Mesothelial cell of epicardium (in vitro differentiated cells): ENCODE data around the gene CAPN12. TPM values are rescaled to one million over a fixed set of nuclear protein-coding genes. Genes with fewer than 3 reads are reported as not detected.
A peak's percentile ranks its signal among the peaks of the same experiment; 100 is the strongest.

ENCODE experiments used
- DNase-seq, 2 experiments: peaks; one replicate each; pipeline ENCODE4 v3.0.0; 2021; ENCODE audit warnings: low spot score in 2 of 2; ENCODE audit not compliant: unreplicated experiment in 2 of 2
- H3K27ac Mint-ChIP-seq: 2 replicates; pipeline ENCODE4 v1.8.0; 2021; ENCODE audit warnings: mixed read lengths
- H3K27me3 Mint-ChIP-seq: 2 replicates; pipeline ENCODE4 v1.8.0; 2021; ENCODE audit warnings: low read depth, mixed read lengths
- H3K36me3 Mint-ChIP-seq: 2 replicates; pipeline ENCODE4 v1.8.0; 2021; ENCODE audit warnings: mixed read lengths
- H3K4me1 Mint-ChIP-seq: 2 replicates; pipeline ENCODE4 v1.8.0; 2021; ENCODE audit warnings: mixed read lengths
- H3K4me3 Mint-ChIP-seq: 2 replicates; pipeline ENCODE4 v1.8.0; 2021; ENCODE audit warnings: mild to moderate bottlenecking, moderate library complexity, mixed read lengths
- H3K9me3 Mint-ChIP-seq: 2 replicates; pipeline ENCODE4 v1.8.0; 2021; ENCODE audit warnings: mixed read lengths
- total RNA-seq: library from RNA; stranded (reverse); gene quantifications from 3 replicates; pipeline ENCODE4 v1.2.1, GENCODE V29; 2021
- TF ChIP-seq, protein P1 (sequence below): fragments of 200-600 bp; sonication (generic); IDR thresholded peaks from one replicate; pipeline ENCODE4 v1.5.0; 2021; ENCODE audit warnings: antibody characterized with exemption; ENCODE audit not compliant: unreplicated experiment

The CAPN12 gene
- total RNA-seq, 1 donor from 2014 or later, result 6.7 TPM

DNA sequence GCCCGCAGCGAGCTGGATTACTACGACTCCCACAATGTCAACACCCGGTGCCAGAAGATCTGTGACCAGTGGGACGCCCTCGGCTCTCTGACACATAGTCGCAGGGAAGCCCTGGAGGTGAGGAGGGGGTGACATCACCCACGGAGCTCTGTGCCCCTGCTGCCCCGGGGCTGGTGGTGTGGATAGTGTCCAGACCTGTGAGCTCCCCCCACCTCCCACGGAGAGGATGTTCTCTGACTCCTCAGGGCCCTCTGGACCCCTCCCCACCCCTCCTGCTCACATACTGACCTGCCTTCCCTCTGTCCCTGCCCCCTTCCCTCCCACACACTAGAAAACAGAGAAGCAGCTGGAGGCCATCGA, 20.7 kb downstream of the CAPN12 start:
- TF ChIP-seq, protein P1, sequence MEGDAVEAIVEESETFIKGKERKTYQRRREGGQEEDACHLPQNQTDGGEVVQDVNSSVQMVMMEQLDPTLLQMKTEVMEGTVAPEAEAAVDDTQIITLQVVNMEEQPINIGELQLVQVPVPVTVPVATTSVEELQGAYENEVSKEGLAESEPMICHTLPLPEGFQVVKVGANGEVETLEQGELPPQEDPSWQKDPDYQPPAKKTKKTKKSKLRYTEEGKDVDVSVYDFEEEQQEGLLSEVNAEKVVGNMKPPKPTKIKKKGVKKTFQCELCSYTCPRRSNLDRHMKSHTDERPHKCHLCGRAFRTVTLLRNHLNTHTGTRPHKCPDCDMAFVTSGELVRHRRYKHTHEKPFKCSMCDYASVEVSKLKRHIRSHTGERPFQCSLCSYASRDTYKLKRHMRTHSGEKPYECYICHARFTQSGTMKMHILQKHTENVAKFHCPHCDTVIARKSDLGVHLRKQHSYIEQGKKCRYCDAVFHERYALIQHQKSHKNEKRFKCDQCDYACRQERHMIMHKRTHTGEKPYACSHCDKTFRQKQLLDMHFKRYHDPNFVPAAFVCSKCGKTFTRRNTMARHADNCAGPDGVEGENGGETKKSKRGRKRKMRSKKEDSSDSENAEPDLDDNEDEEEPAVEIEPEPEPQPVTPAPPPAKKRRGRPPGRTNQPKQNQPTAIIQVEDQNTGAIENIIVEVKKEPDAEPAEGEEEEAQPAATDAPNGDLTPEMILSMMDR, result no peak
- Mint-ChIP-seq H3K27me3 (no peaks in the 10 kb centered on the region), H3K4me1 (peaks cover 9% of the 10 kb centered on the region), H3K36me3 (peaks cover 5% of the 10 kb centered on the region), H3K9me3 (no peaks in the 10 kb centered on the region), H3K27ac (no peak overlapping the region), H3K4me3 (no peak overlapping the region)
- DNase-seq, result no peak

DNA sequence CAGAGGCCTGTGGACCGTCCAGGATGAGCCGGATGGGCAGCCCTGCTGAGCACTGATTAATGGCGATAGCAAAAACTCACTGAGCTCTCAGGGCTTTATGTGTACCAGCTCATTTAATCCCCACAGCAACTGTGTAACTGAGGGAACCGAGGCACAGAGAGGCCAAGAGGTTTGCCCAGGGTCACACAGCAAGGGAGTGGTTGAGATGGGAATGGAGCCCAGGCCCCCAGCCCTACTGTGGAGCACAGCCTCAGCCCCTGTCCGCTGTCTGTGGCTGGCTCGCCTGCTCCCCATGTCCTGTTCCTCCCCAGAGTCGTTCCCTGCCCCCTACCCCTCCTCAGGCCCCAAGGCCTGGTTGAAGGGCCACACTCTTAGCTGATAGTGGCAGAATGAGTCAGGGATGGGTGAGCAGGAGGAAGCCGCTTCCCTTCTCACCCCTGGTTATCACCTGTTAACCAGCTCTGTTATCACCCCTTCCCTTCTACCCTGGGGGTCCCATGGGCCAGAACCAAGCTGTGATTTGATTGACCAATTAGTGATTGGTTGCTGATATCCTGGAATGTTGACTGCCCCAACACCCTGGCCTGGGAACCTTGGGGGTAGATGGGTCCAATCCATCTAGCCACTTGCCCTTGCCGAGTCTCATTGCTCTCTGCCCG, 21.2 kb downstream of the CAPN12 start:
- DNase-seq, result no peak
- TF ChIP-seq, protein P1, result no peak
- Mint-ChIP-seq H3K27me3 (no peaks in the 10 kb centered on the region), H3K9me3 (no peaks in the 10 kb centered on the region), H3K27ac (no peak overlapping the region), H3K4me1 (peaks cover 6% of the 10 kb centered on the region), H3K36me3 (peaks cover 6% of the 10 kb centered on the region), H3K4me3 (no peak overlapping the region)

DNA sequence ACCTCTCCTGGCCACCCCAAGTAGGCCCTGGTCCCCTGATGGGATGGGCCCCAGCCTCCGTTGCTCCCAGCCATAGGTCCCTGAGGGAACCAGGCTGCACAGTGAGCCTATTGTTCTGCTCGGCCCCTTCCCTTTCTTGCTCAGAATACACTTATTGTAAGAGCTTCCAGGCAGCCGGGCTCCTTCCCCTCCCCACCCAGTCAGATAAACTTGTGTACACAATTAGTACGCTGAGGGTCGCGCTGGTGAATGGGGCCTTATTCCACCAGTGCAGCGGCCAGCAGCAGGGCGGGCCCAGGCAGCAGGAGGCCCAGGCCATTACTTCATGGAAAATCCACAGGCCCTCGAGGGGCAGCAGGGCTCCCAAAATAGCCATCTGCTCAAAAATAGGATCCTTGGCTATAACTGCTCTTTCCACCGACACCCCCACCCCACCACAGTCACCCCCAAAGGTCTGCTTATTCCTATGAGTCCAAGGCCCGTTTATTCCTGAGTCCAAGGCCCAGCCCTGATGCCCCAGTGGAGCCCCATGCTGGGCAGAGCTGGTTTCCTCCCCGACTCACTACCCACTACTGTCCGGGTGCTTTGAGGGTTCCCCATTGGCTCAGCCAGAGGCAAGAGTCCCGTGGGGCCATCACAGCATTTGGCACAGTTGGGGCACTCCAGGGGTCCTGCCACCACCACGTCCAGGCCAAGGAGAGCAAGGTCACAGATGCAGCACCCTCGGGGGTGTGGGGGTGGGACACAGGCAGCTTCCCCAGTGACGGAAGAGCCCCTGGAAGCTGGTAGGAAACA, 22.1 kb downstream of the CAPN12 start:
- H3K4me1 Mint-ChIP-seq, result peaks cover 5% of the 10 kb centered on the region
- TF ChIP-seq, protein P1, result no peak
- no peaks in the 10 kb centered on the region for H3K27me3 Mint-ChIP-seq
- H3K4me3 Mint-ChIP-seq, result no peak overlapping the region
- H3K9me3 Mint-ChIP-seq, result no peaks in the 10 kb centered on the region
- no peak overlapping the region for H3K27ac Mint-ChIP-seq
- DNase-seq, result no peak
- H3K36me3 Mint-ChIP-seq, result peaks cover 6% of the 10 kb centered on the region

DNA sequence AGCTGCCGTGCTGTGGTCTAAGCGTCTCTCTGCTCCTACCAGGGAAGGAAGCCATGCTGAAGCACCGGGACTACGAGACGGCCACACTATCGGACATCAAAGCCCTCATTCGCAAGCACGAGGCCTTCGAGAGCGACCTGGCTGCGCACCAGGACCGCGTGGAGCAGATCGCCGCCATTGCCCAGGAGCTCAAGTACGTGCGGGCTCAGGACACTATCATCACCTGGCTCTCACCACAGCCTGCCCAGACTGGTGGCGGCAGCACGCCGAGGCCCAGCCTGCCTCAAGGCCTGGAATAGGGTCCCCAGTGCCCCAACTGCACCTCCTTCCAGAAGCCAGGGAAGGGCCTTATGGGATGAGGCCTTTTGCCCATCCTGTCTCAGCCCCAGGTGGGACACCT, 22.8 kb downstream of the CAPN12 start:
- Mint-ChIP-seq H3K36me3 (peaks cover 6% of the 10 kb centered on the region), H3K9me3 (no peaks in the 10 kb centered on the region), H3K27ac (peak overlapping the region; percentile 22), H3K4me3 (no peak overlapping the region), H3K27me3 (no peaks in the 10 kb centered on the region), H3K4me1 (peaks cover 5% of the 10 kb centered on the region)
- DNase-seq, result no peak
- TF ChIP-seq, protein P1, result no peak

DNA sequence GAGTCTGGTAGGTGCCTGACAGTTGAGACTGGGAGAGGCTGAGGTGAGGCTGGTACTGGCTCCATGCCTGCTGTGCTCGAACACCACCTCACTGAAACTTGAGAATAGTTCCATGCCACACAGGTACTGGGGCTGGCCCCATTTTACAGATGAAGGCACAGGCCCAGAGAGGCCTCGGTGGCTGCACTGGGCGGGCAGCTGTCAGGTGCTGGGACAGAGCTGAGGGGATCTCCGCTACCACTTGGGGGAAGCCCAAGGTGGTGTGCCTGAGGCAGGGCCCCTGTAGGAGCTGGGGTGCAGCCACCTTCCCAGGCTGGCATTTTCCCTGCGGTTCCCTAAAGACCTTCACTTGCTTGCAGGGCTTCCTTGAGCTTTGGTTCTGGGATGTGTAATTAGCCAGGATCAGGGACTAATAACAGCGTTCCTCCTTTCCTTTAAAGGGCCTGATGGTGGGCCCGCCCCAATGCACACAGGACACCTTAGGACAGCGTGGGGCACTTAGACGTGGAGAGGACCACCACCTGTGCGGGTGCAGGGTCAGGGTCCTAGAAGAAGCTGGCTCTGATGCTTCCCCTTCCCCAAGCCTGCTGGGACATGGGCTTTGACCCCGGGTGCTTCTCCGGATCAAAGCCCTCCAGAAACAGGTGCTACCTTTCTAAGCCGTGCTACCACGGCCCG, 23.6 kb downstream of the CAPN12 start:
- H3K36me3 Mint-ChIP-seq, result peaks cover 6% of the 10 kb centered on the region

More for the DNA sequence above, 23.6 kb downstream of the CAPN12 start:
- no peak for DNase-seq
- no peak overlapping the region for H3K27ac Mint-ChIP-seq
- peaks cover 5% of the 10 kb centered on the region for H3K4me1 Mint-ChIP-seq
- no peaks in the 10 kb centered on the region for H3K9me3 Mint-ChIP-seq
- TF ChIP-seq, protein P1, result no peak
- H3K27me3 Mint-ChIP-seq, result no peaks in the 10 kb centered on the region
- H3K4me3 Mint-ChIP-seq, result no peak overlapping the region
